ENCODE measurements around the gene ZNF423.

The ZNF423 gene

GRCh38 chr16:49822649-49823370 is 33.1 kb downstream of the ZNF423 start:
- no peak for DNase-seq

- DNase-seq: no peak
Observed at GRCh38 chr16:49821614-49822282, 34.2 kb downstream of the ZNF423 start.

- DNase-seq: no peak
Observed at GRCh38 chr16:49821156-49821555, 34.8 kb downstream of the ZNF423 start.

GRCh38 chr16:49817754-49818507 is 38.0 kb downstream of the ZNF423 start:
- no peak for DNase-seq

- DNase-seq: no peak
Observed at GRCh38 chr16:49816875-49817274, 39.0 kb downstream of the ZNF423 start.

GRCh38 chr16:49811644-49812334 is 44.1 kb downstream of the ZNF423 start:
- DNase-seq: no peak

- no peak for DNase-seq
Observed at GRCh38 chr16:49810831-49811230, 45.1 kb downstream of the ZNF423 start.

GRCh38 chr16:49809561-49809960 is 46.4 kb downstream of the ZNF423 start:
- DNase-seq: no peak

- no peak for DNase-seq
Observed at GRCh38 chr16:49809062-49809461, 46.9 kb downstream of the ZNF423 start.

GRCh38 chr16:49806446-49806845 is 49.5 kb downstream of the ZNF423 start:
- no peak for DNase-seq

GRCh38 chr16:49801290-49801689 is 54.6 kb downstream of the ZNF423 start:
- DNase-seq: no peak

GRCh38 chr16:49800876-49801275 is 55.0 kb downstream of the ZNF423 start:
- no peak for DNase-seq

- DNase-seq: no peak
Observed at GRCh38 chr16:49800441-49800840, 55.5 kb downstream of the ZNF423 start.

- no peak for DNase-seq
Observed at GRCh38 chr16:49799172-49799571, 56.7 kb downstream of the ZNF423 start.

- no peak for DNase-seq
Observed at GRCh38 chr16:49795513-49795912, 60.4 kb downstream of the ZNF423 start.

- no peak for DNase-seq
Observed at GRCh38 chr16:49793244-49793643, 62.7 kb downstream of the ZNF423 start.

GRCh38 chr16:49789616-49790015 is 66.3 kb downstream of the ZNF423 start:
- DNase-seq: no peak

GRCh38 chr16:49788986-49789385 is 66.9 kb downstream of the ZNF423 start:
- DNase-seq: no peak

GRCh38 chr16:49788572-49788971 is 67.3 kb downstream of the ZNF423 start:
- DNase-seq: no peak

GRCh38 chr16:49786926-49787557 is 68.9 kb downstream of the ZNF423 start:
- no peak for DNase-seq

- DNase-seq: no peak
Observed at GRCh38 chr16:49785970-49786369, 69.9 kb downstream of the ZNF423 start.

- DNase-seq: no peak
Observed at GRCh38 chr16:49782405-49782804, 73.5 kb downstream of the ZNF423 start.

GRCh38 chr16:49781401-49781800 is 74.5 kb downstream of the ZNF423 start:
- no peak for DNase-seq

All from effector CD4-positive, alpha-beta T cell (primary cell).